ENCODE results near the gene FOXJ3.

FOXJ3 gene

DNA sequence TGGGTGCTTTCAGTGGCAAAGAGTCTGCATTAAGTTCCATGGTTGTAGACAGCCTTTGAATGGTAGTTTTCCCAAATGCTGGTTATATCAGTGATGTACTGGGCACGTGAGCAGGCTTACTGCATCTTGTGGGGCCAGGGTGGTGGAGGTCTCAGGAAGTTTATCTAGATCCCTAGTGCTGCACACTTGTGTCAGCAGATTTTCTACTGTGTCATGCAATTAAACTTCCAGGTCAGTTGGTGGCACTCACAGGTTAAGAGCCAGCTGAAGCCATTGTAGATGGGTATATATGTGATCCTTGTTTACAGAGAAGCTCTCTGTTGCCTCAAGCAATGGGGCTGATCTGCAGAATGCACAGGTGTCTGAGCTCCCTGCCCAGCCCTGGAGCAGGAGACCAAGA lies 33.0 kb downstream of the FOXJ3 start:
- no peak for DNase-seq

GRCh38 chr1:42298520-42298919 lies 36.5 kb downstream of the FOXJ3 start:
- no peak for DNase-seq

DNA sequence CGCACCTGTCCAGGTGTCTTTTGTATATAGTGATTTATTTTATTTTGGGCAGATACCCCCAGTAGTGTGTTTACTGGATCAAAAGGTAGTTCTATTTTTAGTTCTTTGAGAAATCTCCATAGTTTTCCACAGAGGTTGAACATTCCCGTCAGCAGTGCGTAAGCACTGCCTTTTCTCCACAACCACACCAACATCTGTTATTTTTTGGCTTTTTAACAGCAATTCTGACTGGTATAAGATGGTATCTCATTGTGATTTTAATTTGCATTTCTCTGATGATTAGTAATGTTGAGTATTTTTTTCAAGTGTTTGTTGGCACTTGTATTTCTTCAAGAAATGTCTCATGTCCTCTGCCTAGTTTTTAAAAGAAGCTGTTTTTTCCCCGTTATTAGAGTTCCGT lies 39.2 kb downstream of the FOXJ3 start:
- no peak for DNase-seq

DNA sequence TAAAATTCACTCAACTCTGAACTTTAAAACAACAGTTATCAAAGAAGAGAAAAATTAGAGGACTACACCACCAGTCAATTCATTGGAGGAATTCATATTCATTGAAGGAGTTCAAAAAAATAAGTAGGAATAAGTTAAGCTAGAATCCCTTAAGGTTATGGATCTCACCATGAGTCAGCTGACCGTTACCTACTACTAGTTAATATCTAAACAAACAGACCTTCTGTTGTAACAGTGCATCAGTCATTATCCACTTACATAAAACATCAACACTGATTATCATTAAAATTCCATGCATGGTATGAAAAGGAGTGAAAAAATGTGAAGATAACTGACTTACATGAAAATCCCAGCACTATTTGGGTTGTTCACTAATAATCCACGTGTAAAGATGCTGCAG lies 44.9 kb downstream of the FOXJ3 start:
- DNase-seq: no peak

DNA sequence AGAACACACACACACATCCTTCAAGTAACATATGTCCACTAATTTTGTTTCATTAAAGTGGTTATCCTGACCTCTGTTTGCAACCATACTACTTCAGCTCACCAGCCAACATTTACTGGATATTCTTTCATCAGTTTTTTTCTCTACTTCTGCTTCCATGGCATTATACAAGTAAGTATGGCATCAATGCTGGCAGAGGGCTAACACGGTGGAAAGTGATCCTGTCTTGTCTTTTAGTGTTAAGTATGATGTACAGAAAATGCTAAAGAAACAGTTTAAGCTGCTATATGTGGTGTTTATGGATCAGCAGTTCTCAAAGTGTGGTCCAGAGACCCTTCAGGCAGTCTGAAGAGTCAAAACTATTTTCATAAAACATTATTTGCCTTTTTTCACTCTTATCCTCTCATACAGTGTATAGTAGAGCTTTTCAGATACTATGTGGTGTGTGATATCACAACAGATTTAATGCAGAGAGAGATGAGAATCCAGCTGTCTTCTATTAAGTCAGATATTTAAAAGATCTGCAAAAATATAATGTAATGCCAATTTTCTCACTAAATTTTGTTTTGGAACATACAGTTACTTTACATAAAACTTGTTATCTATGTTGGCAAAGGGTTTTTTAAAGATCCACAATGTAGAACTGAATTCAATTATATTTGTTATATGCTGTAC lies 46.6 kb downstream of the FOXJ3 start:
- no peak for DNase-seq

GRCh38 chr1:42282867-42283583 lies 52.0 kb downstream of the FOXJ3 start:
- DNase-seq: no peak

DNA sequence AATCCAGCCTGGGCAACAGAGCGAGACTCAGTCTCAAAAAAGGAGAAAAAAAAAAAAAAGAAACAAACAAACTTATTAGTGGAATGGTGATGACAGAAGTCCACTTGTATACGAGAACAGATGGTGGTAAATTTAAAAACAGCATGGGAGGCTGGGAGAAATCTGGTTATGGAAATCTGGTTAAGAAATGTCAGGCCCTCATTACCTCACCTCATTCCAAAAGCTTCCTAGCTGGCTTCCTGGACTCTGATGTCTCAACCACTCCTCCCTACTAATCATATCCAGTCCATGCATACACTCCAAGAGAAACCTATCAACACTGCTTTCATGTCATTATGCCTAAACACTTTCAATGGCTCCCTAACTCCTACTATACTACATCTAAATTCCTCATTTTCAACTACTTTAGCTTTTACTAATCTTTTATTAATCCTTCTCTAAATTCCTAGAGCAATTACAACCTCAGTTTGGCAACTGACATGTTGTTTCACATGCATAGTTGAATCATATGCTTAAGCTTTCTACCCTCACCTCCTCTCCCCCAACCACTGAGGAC lies 52.9 kb downstream of the FOXJ3 start:
- DNase-seq: no peak

GRCh38 chr1:42280821-42281220 lies 54.2 kb downstream of the FOXJ3 start:
- no peak for DNase-seq

DNA sequence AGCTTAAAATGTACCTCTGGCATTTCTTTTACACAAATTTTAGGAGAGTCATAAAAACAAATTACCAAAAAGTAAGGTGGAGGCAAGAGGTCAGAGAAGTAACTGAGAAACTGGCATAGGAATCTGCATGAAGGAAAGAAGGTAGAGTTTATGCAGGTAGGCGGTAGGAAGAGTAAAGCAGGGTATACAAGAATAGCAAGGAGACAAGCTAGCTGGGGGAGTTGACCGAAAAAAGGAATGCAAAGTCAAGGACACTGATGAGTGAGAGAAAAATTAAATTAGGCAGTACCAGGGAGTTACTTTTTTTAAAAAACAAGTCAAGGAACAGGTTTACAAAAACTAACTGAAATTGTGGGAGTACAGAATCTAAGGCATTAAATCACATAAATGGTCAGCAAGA lies 56.0 kb downstream of the FOXJ3 start:
- no peak for DNase-seq

DNA sequence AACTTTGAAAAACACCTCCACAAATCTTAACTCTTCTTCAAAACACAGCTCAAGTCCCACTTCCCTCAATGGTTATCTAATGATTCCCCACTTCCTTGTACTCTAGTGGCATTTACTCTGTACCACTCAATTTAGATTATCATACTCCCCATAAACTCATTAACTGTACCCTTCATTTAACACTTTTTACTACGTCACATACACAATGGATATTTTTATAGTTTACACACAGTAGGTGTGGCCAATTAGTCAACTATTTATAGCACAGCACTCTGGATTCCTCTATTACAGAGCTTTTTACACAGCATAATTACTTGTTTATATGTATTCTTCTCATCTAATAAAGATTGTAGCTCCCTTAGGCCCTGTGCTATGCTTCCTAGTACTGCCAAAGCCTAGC lies 62.1 kb downstream of the FOXJ3 start:
- no peak for DNase-seq

DNA sequence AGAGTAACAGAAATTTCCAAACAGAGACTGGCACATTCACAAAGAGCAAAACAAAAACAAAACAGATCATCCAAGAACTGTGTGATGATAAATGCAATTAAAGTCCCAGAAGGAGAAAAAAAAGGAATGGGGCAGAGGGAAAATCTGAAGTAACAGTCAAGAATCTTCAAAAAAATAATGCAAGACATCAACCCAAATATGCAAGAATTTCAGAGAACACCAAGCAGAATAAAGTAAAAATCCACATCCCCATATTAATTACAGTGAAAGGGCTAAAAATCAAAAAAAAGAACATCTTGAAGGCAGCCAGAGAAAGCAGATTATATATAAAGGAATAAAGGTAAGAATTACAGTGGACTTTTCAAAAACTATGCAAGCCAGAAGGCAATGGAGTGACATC lies 67.1 kb downstream of the FOXJ3 start:
- DNase-seq: no peak

DNA sequence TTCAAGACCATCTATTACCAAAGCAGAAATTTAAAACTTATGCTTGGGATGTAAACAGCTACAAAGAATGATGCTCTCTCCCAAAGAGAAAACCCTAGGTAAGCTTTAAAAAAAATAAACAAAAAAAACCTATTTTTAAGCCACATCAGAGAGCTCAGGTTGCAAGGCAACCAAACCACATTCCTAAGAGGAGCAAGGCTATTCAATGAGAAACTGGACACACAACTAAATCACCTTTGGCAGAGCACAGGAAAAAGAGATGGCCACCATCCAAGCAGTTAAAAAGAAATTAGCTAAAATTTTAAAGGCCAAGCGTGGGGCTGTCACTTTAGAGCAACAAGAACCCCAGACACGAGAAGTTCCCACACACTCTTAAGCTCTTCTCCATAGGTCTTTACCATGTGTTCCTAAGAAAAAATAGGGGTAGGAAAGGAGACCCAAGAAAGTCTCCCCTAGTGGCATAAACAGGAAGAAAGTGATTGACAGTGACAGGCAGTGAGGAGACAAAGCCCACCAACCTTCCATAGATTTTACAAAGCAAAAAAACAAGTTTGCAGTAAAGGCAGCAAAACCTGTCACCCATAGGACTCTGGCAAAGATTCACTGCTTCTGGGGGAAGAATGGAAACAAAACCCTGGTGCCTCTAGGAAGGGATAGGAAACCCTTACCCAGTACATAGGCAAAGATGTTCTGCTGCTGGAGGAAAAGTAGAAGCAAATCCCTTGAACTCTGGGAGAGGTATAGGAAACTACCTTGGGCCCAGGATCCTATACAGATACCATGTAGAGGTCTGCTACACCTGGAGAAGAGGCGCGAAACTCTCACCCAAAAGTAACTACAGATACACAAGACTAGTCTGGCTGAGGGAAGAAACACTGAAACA lies 68.5 kb downstream of the FOXJ3 start:
- DNase-seq: no peak

- no peak for DNase-seq
Measured at GRCh38 chr1:42264511-42265190, 70.4 kb downstream of the FOXJ3 start.

DNA sequence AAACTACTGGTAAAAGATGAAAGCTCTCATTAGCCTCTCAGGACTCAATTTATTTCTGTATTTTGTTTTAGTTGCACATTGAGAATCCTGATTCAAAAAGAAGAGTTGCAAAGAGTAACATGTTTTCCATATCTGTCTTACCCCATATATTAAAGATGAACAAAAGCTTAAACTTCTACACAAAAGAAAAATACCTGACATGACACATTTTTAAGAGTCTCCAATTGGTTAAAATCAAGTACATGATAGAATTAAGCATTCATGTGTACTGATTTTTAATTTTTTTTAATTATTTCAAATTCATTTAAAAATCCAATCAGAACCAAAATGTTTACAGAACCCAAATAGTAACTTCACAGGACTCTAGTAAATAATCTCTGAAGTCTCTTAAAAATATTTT lies 72.0 kb downstream of the FOXJ3 start:
- no peak for DNase-seq

DNA sequence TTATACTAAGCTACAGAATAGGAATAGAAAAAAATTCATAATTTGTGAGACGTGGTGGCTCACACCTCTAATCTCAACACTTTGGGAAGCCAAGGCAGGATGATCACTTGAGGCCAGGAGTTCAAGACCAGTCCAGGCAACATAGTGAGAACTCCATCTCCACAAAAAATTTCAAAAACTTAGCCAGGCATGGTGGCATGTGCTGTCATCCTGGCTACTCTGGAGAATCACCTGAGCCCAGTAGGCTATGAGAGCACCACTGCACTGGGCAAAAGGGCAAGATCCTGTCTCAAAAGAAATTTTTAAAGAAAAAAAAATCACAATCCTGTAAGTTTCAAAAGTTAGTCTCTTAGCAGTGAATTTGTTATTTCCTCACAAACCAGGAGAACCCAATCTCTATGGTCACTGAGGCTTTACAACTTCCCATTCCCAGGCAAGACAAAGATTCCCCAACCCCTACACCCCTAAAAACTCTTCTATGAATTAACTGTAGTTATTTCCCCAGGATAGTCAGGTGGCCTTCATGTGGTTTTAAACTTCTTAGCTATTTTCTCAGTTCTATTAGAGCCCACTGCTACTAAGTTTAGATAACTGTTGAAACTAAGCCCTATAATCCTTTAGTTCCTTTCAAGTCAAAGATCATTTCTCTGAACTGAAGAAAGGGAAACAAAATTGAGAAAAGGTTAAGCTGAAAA lies 74.5 kb downstream of the FOXJ3 start:
- no peak for DNase-seq

- no peak for DNase-seq
Measured at GRCh38 chr1:42259739-42260064, 75.3 kb downstream of the FOXJ3 start.

DNA sequence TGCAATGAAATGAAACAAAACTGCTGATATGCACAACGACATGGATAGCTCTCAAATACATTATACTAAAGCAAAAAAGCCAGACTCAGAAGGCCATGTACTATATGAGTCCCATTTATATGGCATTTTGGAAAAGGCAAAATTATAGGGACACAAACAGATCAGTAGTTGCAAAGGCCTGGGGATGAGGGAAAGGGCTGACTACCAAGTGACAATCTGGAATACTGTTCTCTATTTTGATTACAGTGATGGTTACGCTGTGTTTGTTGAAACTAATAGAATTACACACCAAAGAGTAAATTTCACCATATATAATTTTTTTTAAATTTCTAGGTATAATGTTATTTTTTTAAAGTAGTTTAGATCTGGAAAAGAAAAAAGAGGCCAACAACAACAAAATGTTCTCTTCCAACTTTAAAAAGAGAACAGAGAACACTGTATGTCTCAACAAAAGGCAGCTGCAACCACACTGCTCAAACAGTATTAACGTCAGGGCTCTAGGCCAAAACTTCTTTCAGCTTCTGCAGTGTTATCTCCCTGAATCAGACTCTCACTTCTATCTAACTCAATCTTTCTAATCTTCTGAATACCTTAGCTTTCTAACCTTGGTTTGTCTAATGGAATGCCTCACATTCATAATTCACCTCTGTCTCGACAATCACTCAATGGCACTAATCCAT lies 75.8 kb downstream of the FOXJ3 start:
- DNase-seq: no peak

GRCh38 chr1:42258218-42258617 lies 76.8 kb downstream of the FOXJ3 start:
- no peak for DNase-seq

- DNase-seq: no peak
Measured at GRCh38 chr1:42251042-42251441, 84.0 kb downstream of the FOXJ3 start.

- no peak for DNase-seq
Measured at GRCh38 chr1:42250164-42250563, 84.9 kb downstream of the FOXJ3 start.

DNA sequence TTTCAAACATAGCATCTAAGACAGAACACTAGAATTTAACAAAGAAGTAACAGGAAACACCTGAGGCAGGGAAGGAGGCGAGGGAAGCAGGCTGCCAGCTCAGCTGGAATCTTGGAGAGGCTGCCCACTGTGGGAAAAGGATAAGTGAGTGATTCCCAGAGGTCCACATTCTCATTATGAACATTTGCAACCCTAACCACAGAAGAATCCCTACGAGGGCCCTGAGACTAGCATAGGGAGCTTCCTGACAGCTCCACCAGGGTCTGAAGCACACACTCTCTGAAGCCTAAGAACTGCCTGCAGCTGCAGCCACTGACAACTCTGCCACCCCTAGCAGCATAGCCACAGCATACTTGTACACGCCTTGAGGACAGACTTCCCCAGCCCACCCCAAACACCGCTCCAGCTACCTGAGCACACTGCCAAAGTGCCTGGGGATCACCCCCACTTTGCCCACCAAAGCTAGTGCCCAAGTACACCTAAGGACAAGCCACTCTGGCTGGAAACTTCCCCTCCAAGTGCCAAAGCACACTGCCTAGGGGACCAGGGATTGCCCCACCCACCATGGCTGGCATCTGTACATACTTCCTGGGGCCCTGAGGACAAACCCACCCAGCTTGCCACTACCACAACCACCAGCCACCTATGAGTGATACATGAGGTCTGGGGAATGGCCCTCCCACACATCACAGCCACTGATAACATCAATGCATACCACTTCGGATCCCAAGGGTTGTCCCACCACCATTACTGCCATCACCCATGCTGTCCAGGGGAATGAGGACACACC lies 93.9 kb downstream of the FOXJ3 start:
- DNase-seq: no peak
